Measurements from ENCODE around the gene ANO7. TPM values are rescaled to one million over a fixed set of nuclear protein-coding genes. Genes with fewer than 3 reads are reported as not detected.
A peak's percentile ranks its signal among the peaks of the same experiment; 100 is the strongest.

Gene ANO7
- total and polyA plus RNA-seq, 2 of the 13 experiments (the other 11 are each of a cell fraction or from before 2014, with no cell fraction given) = 4.1 to 4.9 TPM

GRCh38 chr2:241217320-241218031, 29.0 kb downstream of the ANO7 start (continued):
- TF ChIP-seq ZNF276 (CRISPR knock-in tag; IDR thresholded peaks at IDR 0.05; ENCODE audit: low read depth) = peak; percentile 88
- no peak for TF ChIP-seq TCF12 (IDR thresholded peaks at IDR 0.05)
- TF ChIP-seq TCF12 (CRISPR knock-in tag; IDR thresholded peaks at IDR 0.05) = peak; percentile 74
- TF ChIP-seq NONO (IDR thresholded peaks at IDR 0.05) = no peak
- peak; percentile 94 for TF ChIP-seq NONO (CRISPR knock-in tag; conservative IDR thresholded peaks at IDR 0.05)
- TF ChIP-seq THRA (CRISPR knock-in tag; IDR thresholded peaks at IDR 0.05; ENCODE audit: borderline replicate concordance) = peak; percentile 55
- TF ChIP-seq HINFP (CRISPR knock-in tag; IDR thresholded peaks at IDR 0.05; ENCODE audit: low read depth) = peak; percentile 71; the same call in 1 of the 2 replicates
- peak; percentile 50; the same call in 1 of the 2 replicates for TF ChIP-seq ZNF639 (CRISPR knock-in tag; conservative IDR thresholded peaks at IDR 0.05)
- TF ChIP-seq STAT6 (CRISPR knock-in tag; IDR thresholded peaks at IDR 0.05; ENCODE audit: borderline replicate concordance) = no peak
- TF ChIP-seq TP53 (CRISPR knock-in tag; conservative IDR thresholded peaks at IDR 0.05) = no peak
- TF ChIP-seq TMF1 (CRISPR knock-in tag; IDR thresholded peaks at IDR 0.05; ENCODE audit: low read depth) = 0 out of 2 replicates have a peak, but pooled peaks have one; percentile 63
- peak; percentile 68; the same call in 1 of the 2 replicates for TF ChIP-seq ZBTB26 (CRISPR knock-in tag; IDR thresholded peaks at IDR 0.05; ENCODE audit: borderline replicate concordance)
- TF ChIP-seq CBX1 (IDR thresholded peaks at IDR 0.05; ENCODE audit: low read depth) = no peak
- peak; percentile 83 for TF ChIP-seq MED8 (CRISPR knock-in tag; IDR thresholded peaks at IDR 0.05; ENCODE audit: insufficient replicate concordance)
- TF ChIP-seq NFE2 (CRISPR knock-in tag; IDR thresholded peaks at IDR 0.05) = no peak; the same call in 1 of the 2 replicates
- TF ChIP-seq PRMT3 (CRISPR knock-in tag; IDR thresholded peaks at IDR 0.05; ENCODE audit: borderline replicate concordance, low read depth) = peak; percentile 75
- TF ChIP-seq ZNF224 (CRISPR knock-in tag; IDR thresholded peaks at IDR 0.05) = peak; percentile 92; the same call in 1 of the 2 replicates
- no peak for TF ChIP-seq ATF7 (IDR thresholded peaks at IDR 0.05)
- 0 out of 2 replicates have a peak, but pooled peaks have one; percentile 56 for TF ChIP-seq ATF7 (CRISPR knock-in tag; IDR thresholded peaks at IDR 0.05)
